Endothelial cell (in vitro differentiated cells): ENCODE data around the gene CDK14. TPM values are rescaled to one million over a fixed set of nuclear protein-coding genes. Genes with fewer than 3 reads are reported as not detected.

Experiments used
- DNase-seq: peaks from one replicate; pipeline ENCODE4 v3.0.0; 2021; ENCODE audit warnings: low spot score
- H3K27ac Mint-ChIP-seq: one replicate; pipeline ENCODE4 v1.8.0; 2021; ENCODE audit warnings: mixed read lengths, inconsistent platforms; ENCODE audit not compliant: unreplicated experiment
- H3K27me3 Mint-ChIP-seq: one replicate; pipeline ENCODE4 v1.8.0; 2021; ENCODE audit warnings: mild to moderate bottlenecking, moderate library complexity, mixed read lengths, inconsistent platforms; ENCODE audit not compliant: unreplicated experiment
- H3K36me3 Mint-ChIP-seq: one replicate; pipeline ENCODE4 v1.8.0; 2021; ENCODE audit warnings: mild to moderate bottlenecking, low read depth, mixed read lengths, inconsistent platforms; ENCODE audit not compliant: unreplicated experiment
- H3K4me1 Mint-ChIP-seq: one replicate; pipeline ENCODE4 v1.8.0; 2021; ENCODE audit warnings: mild to moderate bottlenecking, mixed read lengths, inconsistent platforms; ENCODE audit not compliant: unreplicated experiment
- H3K4me3 Mint-ChIP-seq: one replicate; pipeline ENCODE4 v1.8.0; 2021; ENCODE audit warnings: mild to moderate bottlenecking, mixed read lengths, inconsistent platforms; ENCODE audit not compliant: unreplicated experiment
- H3K9me3 Mint-ChIP-seq: one replicate; pipeline ENCODE4 v1.8.0; 2021; ENCODE audit warnings: mixed read lengths, inconsistent platforms; ENCODE audit not compliant: unreplicated experiment
- CTCF ChIP-seq: fragments of 200-600 bp; sonication (generic); IDR thresholded peaks from one replicate; pipeline ENCODE4 v1.5.0; 2021; ENCODE audit warnings: antibody characterized with exemption; ENCODE audit not compliant: unreplicated experiment
- total RNA-seq: library from RNA; stranded (reverse); fragmentation: NEBNext Ultra II Directional; extraction: Animal tissue kit (Norgen Biotek cat#: 25700); gene quantifications from one replicate; pipeline ENCODE4 v1.2.1, GENCODE V29; 2021; ENCODE audit not compliant: unreplicated experiment

Gene CDK14
- total RNA-seq, 1 donor from 2014 or later: 30.2 TPM

- no peaks in the 10 kb centered on the region for H3K4me1 Mint-ChIP-seq
- H3K27me3 Mint-ChIP-seq: no peaks in the 10 kb centered on the region
- H3K36me3 Mint-ChIP-seq: no peaks in the 10 kb centered on the region
- H3K27ac Mint-ChIP-seq: no peak overlapping the region
- H3K4me3 Mint-ChIP-seq: no peak overlapping the region
- TF ChIP-seq CTCF: no peak
- H3K9me3 Mint-ChIP-seq: no peaks in the 10 kb centered on the region
- no peak for DNase-seq
These were observed 273.2 kb downstream of the CDK14 start for GRCh38 chr7:90869335-90869734.

DNA sequence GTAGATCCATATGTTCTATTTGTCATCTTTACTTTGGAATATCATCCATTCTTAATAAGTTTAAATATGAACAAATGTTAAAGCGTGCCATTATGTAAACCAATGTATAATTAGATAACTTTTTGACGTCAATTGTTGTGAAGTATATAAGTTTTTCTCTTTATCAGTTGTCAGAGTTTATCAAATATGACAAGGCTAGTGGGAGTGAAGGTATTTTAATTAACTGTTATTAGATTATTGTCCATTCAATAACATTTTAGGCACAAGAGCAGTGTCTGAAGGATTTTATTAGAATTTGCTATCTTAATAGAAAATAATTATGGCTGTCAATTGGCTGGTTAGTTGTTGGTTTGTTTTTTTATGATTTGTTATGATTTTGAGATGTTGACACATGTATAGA lies 280.6 kb downstream of the CDK14 start:
- no peaks in the 10 kb centered on the region for H3K9me3 Mint-ChIP-seq
- no peak for DNase-seq
- peaks cover 7% of the 10 kb centered on the region for H3K4me1 Mint-ChIP-seq
- H3K27ac Mint-ChIP-seq: no peak overlapping the region
- peaks cover 3% of the 10 kb centered on the region for H3K27me3 Mint-ChIP-seq
- no peak for TF ChIP-seq CTCF
- H3K36me3 Mint-ChIP-seq: peaks cover 4% of the 10 kb centered on the region
- no peak overlapping the region for H3K4me3 Mint-ChIP-seq

DNA sequence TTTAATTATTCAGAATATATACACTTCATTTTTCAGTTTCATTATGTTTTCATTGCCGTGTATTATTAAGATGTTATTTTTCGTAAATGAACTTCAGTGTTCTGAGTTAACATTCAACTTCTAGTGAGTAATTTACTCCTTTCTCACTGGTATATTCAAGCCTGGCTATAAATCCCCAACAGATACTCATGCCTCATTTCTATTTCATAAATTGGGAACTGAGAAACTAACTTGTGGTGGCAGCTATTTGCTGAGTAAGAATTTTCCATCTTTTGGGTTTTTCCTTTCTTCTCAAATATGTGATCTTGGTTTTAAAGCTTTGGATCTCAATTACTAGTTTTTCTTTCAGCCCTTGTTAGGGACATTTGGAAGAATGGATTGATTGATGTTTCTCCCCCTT lies 281.1 kb downstream of the CDK14 start:
- no peaks in the 10 kb centered on the region for H3K9me3 Mint-ChIP-seq
- H3K4me3 Mint-ChIP-seq: no peak overlapping the region
- TF ChIP-seq CTCF: no peak
- no peak overlapping the region for H3K27ac Mint-ChIP-seq
- DNase-seq: no peak
- H3K36me3 Mint-ChIP-seq: peaks cover 4% of the 10 kb centered on the region
- peaks cover 3% of the 10 kb centered on the region for H3K27me3 Mint-ChIP-seq
- H3K4me1 Mint-ChIP-seq: peaks cover 10% of the 10 kb centered on the region

GRCh38 chr7:90879924-90880323 lies 283.8 kb downstream of the CDK14 start:
- Mint-ChIP-seq H3K27ac (no peak overlapping the region), H3K4me1 (peaks cover 16% of the 10 kb centered on the region), H3K27me3 (peaks cover 3% of the 10 kb centered on the region), H3K4me3 (no peak overlapping the region), H3K36me3 (peaks cover 4% of the 10 kb centered on the region), H3K9me3 (no peaks in the 10 kb centered on the region)
- TF ChIP-seq CTCF: no peak
- no peak for DNase-seq

- Mint-ChIP-seq H3K27ac (no peak overlapping the region), H3K9me3 (no peaks in the 10 kb centered on the region), H3K36me3 (peaks cover under 1% of the 10 kb centered on the region), H3K4me1 (peaks cover 12% of the 10 kb centered on the region), H3K4me3 (no peak overlapping the region), H3K27me3 (no peaks in the 10 kb centered on the region)
- TF ChIP-seq CTCF: no peak
- no peak for DNase-seq
These were observed 290.3 kb downstream of the CDK14 start for GRCh38 chr7:90886416-90886815.
